HG03025 (cell line): ENCODE data around the gene MRPL1.
A peak's percentile ranks its signal among the peaks of the same experiment; 100 is the strongest.
"Not testable (repeated sequence)": the region's sequence is repeated elsewhere in the genome, so short reads cannot be mapped to it uniquely, and the experiment has no call there.

Experiments used
- ATAC-seq: cut with Tn5 transposase; IDR thresholded peaks from one replicate; pipeline ENCODE4 v1.9.1; 2021; ENCODE audit warnings: mild to moderate bottlenecking, moderate library complexity; ENCODE audit not compliant: unreplicated experiment, low FRiP score

Gene MRPL1

GRCh38 chr4:77848508-77848907, 14.1 kb upstream of the MRPL1 start:
- no peak for ATAC-seq

- no peak for ATAC-seq
These were observed 13.2 kb upstream of the MRPL1 start for GRCh38 chr4:77849278-77849965.

GRCh38 chr4:77852892-77853495, 9.6 kb upstream of the MRPL1 start:
- peak; percentile 57 for ATAC-seq

- no peak for ATAC-seq
These were observed 8.1 kb upstream of the MRPL1 start for GRCh38 chr4:77854431-77855111.

GRCh38 chr4:77856152-77856551, 6.5 kb upstream of the MRPL1 start:
- ATAC-seq, result no peak

GRCh38 chr4:77859256-77859655, 3.4 kb upstream of the MRPL1 start:
- ATAC-seq, result no peak

GRCh38 chr4:77861495-77861894, 1.1 kb upstream of the MRPL1 start:
- no peak for ATAC-seq

GRCh38 chr4:77863341-77863740, 711 bp downstream of the MRPL1 start:
- not testable (repeated sequence) for ATAC-seq

GRCh38 chr4:77865259-77865658, 2.6 kb downstream of the MRPL1 start:
- ATAC-seq, result no peak

- no peak for ATAC-seq
These were observed 10.3 kb downstream of the MRPL1 start for GRCh38 chr4:77872723-77873445.

GRCh38 chr4:77877167-77877566, 14.5 kb downstream of the MRPL1 start:
- no peak for ATAC-seq

- no peak for ATAC-seq
These were observed 15.3 kb downstream of the MRPL1 start for GRCh38 chr4:77877771-77878565.

- no peak for ATAC-seq
These were observed 18.2 kb downstream of the MRPL1 start for GRCh38 chr4:77880784-77881183.

GRCh38 chr4:77881460-77882295, 19.0 kb downstream of the MRPL1 start:
- ATAC-seq, result no peak

GRCh38 chr4:77893451-77893850, 30.8 kb downstream of the MRPL1 start:
- peak; percentile 61 for ATAC-seq

GRCh38 chr4:77899607-77900006, 37.0 kb downstream of the MRPL1 start:
- ATAC-seq, result no peak

GRCh38 chr4:77903186-77903585, 40.6 kb downstream of the MRPL1 start:
- ATAC-seq, result no peak

GRCh38 chr4:77905651-77906263, 43.1 kb downstream of the MRPL1 start:
- no peak for ATAC-seq

GRCh38 chr4:77910676-77911075, 48.0 kb downstream of the MRPL1 start:
- no peak for ATAC-seq
